GM21381 (cell line): ENCODE measurements around the gene FSIP2.
"Not testable (repeated sequence)": the region's sequence is repeated elsewhere in the genome, so short reads cannot be mapped to it uniquely, and the experiment has no call there.

ENCODE experiments used
- ATAC-seq: cut with Tn5 transposase; IDR thresholded peaks from one replicate; pipeline ENCODE4 v1.9.1; 2021; ENCODE audit warnings: mild to moderate bottlenecking, moderate library complexity; ENCODE audit not compliant: unreplicated experiment

The FSIP2 gene

GRCh38 chr2:185796758-185797157 is 58.2 kb downstream of the FSIP2 start:
- no peak for ATAC-seq

- ATAC-seq = no peak
Observed at GRCh38 chr2:185802926-185803325, 64.3 kb downstream of the FSIP2 start.

- ATAC-seq = no peak
Observed at GRCh38 chr2:185806783-185807182, 68.2 kb downstream of the FSIP2 start.

- no peak for ATAC-seq
Observed at GRCh38 chr2:185807351-185807750, 68.7 kb downstream of the FSIP2 start.

DNA sequence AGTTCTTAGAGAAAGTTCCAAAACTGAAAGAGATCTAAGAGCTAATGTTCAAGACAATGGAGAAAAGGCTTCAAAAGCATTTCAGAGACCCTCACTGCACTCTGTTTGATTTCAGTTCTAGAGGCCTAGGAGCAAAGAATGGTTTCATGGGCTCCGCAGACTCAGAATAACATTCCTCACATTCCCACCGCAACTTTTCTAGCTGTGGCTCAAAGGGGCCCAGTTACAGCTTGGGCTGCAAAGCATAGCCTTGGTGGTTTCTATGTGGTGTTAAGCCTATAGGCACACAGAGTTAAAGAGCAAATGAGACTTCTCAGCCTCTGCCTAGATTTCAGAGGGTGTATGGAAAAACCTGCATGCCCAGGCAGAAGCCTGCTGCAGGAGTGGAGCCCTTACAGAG is 73.0 kb downstream of the FSIP2 start:
- no peak for ATAC-seq

- no peak for ATAC-seq
Observed at GRCh38 chr2:185813707-185814106, 75.1 kb downstream of the FSIP2 start.

DNA sequence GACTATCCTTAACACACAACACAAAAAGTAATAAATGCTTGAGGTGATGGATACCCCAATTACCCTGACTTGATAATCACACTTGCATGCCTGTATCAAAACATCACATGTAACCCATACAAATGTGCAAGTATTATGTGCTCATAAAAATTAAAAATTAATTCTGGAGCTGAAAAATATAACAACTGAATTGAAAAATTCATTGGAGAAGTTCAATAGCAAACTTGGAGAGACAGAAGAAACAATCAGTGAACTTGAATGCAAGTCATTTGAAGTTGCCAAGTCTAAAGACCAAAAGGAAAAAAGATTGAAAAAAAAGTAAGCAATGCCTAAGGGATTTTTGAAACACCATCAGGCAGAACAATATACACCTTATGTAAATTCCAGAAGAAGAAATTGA is 79.4 kb downstream of the FSIP2 start:
- no peak for ATAC-seq

DNA sequence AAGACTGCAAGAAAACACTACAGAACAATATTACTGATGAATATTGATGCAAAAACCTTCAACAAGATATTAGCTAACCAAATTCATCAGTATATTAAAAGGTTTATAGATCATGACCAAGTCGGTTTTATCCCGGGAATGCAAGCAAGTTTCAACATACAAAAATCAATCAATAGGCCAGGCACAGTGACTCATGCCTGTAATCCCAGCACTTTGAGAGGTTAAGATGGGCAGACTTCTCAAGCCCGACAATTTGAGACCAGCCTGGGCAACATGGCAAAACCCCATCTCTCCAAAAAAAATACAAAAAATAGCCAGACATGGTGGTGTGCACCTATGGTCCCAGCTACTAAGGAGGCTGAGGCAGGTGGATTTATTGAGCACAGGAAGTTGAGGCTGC is 82.9 kb downstream of the FSIP2 start:
- no peak for ATAC-seq

GRCh38 chr2:185823773-185824172 is 85.2 kb downstream of the FSIP2 start:
- ATAC-seq = no peak

- no peak for ATAC-seq
Observed at GRCh38 chr2:185825557-185825956, 87.0 kb downstream of the FSIP2 start.

DNA sequence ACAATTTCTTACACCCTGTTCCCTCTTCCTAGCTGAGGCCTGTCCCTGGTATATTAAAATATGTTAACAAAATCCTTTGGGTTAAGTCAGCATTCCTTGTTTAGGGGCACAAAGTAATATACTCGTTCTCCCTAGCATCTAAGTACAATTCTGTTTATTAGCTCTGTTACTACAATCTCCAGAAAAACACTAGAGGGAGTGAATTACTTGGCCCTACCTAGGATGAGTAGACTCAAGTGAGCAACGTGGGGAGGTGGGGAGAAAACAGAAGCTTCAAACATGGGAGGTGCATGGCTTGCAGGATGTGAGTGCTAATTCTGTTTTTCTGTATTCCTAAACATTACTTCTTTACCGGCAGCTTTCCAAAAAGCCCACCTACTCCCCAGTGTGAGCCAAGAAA is 89.7 kb downstream of the FSIP2 start:
- no peak for ATAC-seq

- ATAC-seq = no peak
Observed at GRCh38 chr2:185833864-185834263, 95.3 kb downstream of the FSIP2 start.

- no peak for ATAC-seq
Observed at GRCh38 chr2:185835974-185836373, 97.4 kb downstream of the FSIP2 start.

DNA sequence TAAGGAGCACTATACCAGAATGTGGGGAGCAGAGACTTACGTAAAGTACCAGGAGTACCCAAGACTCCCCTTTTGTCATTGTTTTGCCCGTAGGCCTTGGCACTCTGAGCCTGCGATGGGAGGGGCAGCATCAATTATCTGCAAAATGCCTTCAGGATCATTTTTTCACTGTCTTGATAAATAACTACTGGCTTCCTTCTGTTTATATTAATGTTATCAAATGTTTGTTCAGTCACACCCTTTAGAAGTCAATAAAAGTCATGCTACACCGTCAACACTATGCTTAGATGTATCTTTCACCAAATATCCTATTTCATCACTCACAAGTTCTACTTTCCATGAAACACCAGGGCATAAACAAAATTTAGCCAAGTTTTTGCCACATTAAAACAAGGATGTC is 116.3 kb downstream of the FSIP2 start:
- no peak for ATAC-seq

- no peak for ATAC-seq
Observed at GRCh38 chr2:185857691-185858090, 119.1 kb downstream of the FSIP2 start.

DNA sequence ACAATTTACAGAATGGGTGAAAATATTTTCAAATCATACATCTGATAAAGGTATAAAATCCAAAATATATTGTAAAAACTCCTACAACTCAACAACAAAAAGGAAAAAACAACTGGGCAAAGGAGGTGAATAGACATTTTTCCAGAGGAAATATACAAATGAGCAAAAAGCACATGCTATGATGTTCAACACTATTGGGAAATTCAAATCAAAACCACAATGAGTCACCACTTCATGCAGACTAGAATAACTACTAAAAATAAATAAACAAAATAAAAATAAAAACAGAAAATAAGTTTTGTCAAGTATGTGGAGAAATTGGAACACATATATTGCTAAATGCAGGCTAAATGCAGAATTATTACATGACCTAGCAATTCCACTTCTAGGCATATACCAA is 120.9 kb downstream of the FSIP2 start:
- ATAC-seq = no peak

DNA sequence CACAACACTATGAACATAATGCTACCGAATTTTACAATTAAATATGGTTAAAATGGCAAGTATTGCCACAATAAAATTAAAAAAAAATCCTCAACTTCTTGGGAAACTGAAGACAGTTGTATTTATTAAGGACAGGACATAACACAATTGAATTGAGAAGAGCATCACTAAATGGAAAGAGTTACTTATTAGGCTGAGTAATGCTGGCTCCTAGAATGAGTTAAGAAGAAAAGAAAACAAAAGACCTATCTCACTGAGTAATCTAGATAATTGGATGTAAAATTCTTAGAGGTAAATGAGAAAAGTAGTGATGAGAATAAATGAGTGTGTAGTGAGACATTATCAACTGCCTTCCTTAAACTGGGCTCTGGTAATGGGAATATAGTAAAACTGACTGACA is 121.7 kb downstream of the FSIP2 start:
- no peak for ATAC-seq

GRCh38 chr2:185862657-185863398 is 124.2 kb downstream of the FSIP2 start:
- no peak for ATAC-seq

DNA sequence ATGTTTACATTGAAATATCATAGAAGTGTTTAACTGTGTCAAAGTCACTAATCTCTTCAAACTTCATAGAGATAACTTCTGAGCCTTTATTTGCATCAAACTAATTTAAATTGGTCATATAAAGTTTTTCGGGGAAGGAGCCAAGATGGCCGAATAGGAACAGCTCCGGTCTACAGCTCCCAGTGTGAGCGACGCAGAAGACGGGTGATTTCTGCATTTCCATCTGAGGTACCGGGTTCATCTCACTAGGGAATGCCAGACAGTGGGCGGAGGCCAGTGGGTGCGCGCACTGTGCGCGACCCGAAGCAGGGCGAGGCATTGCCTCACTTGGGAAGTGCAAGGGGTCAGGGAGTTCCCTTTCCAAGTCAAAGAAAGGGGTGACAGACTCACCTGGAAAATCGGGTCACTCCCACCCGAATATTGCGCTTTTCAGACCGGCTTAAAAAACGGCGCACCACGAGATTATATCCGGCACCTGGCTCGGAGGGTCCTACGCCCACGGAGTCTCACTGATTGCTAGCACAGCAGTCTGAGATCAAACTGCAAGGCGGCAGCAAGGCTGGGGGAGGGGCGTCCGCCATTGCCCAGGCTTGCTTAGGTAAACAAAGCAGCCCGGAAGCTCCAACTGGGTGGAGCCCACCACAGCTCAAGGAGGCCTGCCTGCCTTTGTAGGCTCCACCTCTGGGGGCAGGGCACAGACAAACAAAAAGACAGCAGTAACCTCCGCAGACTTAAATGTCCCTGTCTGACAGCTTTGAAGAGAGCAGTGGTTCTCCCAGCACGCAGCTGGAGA is 126.1 kb downstream of the FSIP2 start:
- ATAC-seq = not testable (repeated sequence)

DNA sequence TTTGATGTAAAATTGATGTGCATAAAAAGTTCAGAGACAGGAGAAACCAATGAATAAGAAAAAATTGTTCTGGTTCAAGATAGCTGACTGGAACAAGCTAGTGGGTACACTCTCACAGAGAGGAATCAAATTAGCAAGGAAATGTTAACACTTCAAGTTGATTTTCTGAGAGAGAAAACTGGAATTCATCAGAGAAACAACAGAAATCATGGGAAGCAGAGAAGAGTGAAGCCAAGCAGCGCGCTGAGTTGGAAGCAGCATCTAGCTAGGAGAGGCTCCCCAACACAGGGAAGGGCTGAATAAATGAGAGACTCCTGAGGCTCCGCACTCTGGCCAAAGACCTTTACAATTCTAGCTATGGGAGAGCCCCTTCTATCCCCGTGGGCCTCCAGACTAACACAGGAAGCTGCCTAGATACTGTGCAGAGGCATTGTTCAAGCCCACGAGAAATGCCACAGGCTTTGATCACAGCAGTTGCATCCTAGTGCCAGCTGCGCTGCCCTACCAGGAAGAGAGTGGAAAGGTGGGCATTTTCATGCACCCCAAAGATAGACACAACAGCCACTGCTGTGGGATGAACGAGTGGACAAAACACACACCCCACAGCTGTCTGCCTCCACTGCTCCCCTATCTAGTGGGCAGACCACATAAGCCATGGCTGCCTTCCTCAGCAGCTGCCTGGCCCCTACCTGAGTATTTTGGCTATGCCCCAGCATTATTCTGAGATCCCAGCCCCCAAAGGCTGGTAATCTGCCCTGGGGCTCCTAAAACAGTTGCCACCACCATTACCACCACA is 136.7 kb downstream of the FSIP2 start:
- no peak for ATAC-seq

GRCh38 chr2:185876234-185876633 is 137.6 kb downstream of the FSIP2 start:
- no peak for ATAC-seq

GRCh38 chr2:185880396-185880795 is 141.8 kb downstream of the FSIP2 start:
- no peak for ATAC-seq
